ENCODE measurements around the gene ADORA1.

ADORA1 gene

DNA sequence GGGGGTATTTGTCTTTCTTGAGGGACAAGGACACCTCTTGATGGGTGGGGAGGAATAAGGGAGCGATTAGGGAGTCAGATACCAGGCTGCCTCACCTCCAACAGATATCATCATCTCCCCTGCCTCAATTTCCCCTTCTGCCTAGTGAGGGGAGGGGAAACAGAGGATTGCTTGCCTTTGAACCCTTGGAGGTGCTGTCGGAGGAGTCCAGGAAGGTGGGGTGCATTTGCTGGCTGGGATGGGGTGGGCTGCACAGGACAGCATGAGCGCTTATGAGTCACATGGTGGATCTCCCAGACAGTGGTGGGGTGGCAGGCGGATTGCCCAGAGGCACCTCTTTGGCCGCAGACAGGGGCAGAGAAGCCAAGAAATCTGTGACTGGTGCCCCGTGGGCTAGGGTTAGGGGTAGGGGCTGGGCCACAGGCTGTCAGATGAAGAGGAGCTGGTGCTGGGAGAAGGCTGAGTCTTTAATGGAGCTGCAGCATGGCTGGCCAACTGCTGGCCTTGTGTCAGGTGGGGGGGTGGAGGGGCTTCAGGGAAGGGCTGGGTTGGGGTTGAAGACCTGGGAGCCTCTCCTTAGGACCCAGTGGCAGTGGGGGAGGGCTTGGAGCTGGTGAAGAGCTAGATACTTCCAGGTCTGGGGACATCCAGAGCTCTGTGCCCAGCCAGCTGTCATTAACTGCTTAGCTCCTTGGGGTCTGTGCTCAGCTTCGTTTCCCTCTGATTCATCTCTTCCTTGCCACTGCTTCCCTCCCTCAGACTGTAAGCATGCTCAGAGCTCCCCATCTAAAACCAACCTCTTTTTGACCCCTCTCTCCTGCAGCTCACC, 7.0 kb upstream of the ADORA1 start:
- TF ChIP-seq, protein P1, sequence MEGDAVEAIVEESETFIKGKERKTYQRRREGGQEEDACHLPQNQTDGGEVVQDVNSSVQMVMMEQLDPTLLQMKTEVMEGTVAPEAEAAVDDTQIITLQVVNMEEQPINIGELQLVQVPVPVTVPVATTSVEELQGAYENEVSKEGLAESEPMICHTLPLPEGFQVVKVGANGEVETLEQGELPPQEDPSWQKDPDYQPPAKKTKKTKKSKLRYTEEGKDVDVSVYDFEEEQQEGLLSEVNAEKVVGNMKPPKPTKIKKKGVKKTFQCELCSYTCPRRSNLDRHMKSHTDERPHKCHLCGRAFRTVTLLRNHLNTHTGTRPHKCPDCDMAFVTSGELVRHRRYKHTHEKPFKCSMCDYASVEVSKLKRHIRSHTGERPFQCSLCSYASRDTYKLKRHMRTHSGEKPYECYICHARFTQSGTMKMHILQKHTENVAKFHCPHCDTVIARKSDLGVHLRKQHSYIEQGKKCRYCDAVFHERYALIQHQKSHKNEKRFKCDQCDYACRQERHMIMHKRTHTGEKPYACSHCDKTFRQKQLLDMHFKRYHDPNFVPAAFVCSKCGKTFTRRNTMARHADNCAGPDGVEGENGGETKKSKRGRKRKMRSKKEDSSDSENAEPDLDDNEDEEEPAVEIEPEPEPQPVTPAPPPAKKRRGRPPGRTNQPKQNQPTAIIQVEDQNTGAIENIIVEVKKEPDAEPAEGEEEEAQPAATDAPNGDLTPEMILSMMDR (IDR thresholded peaks at IDR 0.05) = no peak

DNA sequence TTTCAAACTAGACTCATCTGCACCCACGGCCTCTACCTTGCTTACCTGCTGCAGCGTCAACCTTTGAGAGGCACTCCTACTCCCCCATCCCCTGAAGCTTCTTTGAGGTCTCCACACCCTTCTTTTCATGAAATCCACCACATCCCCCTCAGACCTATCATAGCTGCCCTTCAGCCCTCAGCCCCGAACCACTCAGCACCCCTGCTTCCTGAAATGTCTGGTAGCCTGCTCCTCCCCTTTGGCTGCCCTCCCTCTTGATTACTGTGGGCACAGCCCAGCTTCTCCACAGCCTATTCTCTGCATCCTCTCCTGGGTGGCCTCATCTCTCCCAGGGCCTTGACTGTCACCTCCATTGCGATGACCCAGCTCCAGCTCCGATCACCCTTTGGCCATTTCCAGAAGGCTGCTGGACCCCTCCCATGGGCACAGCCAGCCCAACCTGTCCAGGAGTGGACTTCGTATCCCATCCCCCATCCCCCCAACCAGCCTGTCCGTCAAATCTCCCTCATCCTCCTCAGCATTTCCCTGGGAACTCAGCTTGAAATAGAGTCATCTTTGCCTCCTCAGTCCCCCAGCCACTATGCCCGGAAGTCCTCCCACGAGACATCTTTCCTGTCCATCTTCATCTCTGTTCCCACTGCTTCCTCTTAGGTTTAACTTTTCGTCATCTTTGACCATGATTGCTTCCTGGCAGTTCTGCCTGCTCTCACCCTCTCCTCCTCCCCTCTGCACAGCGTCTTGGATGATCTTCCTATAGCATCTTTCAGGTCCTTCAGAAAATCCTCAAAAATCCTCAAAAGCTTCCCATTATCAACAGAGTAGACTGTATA, 6.1 kb upstream of the ADORA1 start:
- TF ChIP-seq, protein P1 (IDR thresholded peaks at IDR 0.05) = no peak

- TF ChIP-seq, protein P1 (IDR thresholded peaks at IDR 0.05) = no peak
These were observed 5.4 kb upstream of the ADORA1 start for GRCh38 chr1:203122159-203122558.

GRCh38 chr1:203124011-203124410, 3.5 kb upstream of the ADORA1 start:
- TF ChIP-seq, protein P1 (IDR thresholded peaks at IDR 0.05) = no peak

DNA sequence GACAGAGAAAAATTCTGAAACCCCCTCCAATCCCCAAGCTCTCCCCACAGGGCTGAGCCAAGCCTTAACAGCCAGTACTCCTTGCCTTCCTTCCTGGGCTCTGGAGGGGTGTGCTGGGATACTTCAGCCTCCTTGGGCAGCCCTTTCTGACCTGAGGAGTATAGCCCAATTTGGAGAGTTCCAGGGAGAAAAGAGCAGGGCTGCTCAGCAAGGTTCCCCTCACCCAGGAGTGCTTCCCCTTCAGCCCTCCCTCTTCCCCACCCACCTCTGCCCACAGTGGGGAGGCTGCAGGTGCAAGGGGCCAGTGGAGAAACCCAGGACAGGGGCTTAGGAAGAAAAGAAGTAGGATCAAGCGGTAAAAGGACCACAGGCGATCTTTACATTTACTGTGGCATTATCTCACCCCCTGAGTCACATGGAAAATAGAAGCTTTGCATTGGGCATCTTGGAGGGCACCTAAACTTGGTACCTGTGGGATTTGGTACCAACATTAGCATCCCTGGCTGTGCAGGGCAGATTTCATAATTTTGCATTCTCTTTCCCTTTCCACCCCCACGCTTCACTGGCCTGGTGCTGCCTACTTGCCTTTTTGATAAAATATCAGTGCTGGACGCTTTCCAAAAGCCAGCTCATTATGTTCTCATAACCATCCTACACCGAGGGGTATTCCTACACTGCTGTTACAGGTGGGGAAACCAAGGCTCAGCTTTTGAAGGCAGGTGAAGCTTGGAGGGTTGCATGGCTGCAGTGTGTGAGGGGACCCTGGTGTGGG, 2.8 kb upstream of the ADORA1 start:
- TF ChIP-seq, protein P1 (IDR thresholded peaks at IDR 0.05) = no peak

GRCh38 chr1:203126151-203126865, 1.2 kb upstream of the ADORA1 start:
- TF ChIP-seq, protein P1 (IDR thresholded peaks at IDR 0.05) = peak; percentile 41; the same call in 1 of the 2 replicates
